HG03439 (cell line): ENCODE data around the gene KCNQ1.

Experiments
- ATAC-seq: cut with Tn5 transposase; IDR thresholded peaks from one replicate; pipeline ENCODE4 v1.9.1; 2021; ENCODE audit warnings: mild to moderate bottlenecking, moderate library complexity; ENCODE audit not compliant: unreplicated experiment

Gene KCNQ1

DNA sequence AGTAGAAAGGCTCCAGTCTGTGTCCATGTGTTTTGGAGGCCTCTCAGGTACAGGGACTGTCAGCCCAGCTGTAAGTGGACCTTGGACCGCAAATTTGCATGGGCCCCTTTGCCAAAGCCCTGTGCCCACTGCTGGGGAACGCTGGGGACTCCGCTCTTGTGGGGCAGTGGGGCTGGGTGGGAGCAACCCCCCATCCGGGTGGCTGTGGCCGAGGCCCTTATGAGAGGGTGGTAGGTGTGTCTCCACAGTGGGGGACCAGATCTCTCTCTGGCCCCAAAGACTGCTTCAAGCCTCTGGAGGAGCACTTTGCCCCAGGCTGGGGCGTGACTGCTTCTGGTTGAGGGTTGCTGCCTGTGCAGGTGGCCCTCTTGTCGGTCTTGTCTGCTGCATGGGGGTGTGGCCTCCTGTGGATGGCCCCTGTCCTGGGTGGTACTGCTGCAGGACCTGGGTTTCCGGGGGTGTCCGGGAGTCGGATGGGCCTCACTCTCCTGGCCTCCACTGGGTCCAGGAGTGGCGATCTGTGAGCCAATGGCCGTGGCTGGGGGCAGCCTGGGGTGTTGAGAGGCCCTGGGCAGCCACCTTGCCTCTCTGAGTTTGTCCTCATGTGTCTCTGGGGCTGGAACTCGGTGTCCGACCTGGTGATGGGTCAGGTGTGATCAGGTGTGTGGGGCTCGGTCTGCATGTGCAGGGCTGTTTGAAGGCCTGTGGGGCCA lies 15.9 kb downstream of the KCNQ1 start:
- ATAC-seq: no peak

DNA sequence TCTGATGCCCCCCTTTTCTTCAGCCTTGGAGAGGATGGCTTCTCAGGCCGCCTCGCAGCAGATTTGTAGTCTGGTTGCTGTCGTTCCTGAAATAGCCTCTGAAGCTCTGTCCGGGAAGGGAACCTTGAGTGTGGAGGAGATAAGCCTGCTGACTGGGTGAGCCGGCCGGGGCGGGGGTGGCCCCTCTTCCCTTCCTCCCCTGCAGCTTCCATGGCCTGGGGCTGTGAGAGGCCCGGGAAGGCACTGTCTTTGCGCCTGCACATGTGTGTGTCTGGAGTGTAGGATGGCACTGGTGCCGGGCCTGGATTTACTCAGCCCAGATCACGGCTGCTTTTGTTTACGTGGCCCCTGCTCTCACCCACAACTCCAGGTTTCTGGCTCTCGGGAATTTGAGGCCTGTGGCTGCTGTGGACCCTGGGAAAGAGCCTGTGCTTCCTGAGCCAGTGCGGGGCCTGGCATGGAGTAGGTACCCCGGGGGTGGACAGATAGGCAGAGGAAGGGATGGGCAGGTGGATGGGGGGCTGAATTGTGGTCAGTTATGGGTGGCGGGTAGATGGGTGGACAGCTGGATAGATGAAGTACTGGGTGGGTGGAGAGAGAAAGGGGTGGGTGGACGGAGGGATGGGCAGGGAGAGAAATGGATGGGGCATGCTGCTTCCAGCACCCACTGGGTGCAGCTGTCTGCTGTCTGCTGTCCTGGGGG lies 16.6 kb downstream of the KCNQ1 start:
- ATAC-seq: no peak

- ATAC-seq: no peak
Observed at GRCh38 chr11:2461956-2462542, 17.2 kb downstream of the KCNQ1 start.

DNA sequence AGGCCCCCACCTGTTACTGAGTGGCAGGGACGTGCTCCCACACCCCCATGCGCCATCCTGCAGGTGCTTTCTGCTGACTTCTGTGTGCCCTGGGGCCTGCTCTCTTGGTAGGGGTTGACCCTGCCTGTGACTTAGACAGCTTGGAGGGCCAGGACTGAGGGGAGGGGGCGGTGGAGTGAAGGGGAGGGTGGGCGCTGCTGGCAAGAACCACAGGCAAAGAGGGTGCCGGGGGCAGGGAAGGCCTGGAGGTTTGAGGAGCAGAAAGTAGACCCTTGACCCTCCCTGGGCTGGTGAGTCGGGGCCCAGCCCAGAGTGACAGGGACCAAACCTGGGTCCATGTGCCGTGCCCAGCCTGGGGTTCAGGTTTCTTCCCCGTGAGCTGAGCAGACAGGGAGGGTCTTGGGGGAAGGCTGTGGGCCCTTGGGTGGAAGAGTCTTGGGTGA lies 17.8 kb downstream of the KCNQ1 start:
- ATAC-seq: no peak

GRCh38 chr11:2462986-2463765 lies 18.4 kb downstream of the KCNQ1 start:
- no peak for ATAC-seq

GRCh38 chr11:2463766-2464277 lies 19.0 kb downstream of the KCNQ1 start:
- no peak for ATAC-seq

- ATAC-seq: no peak
Observed at GRCh38 chr11:2464451-2465165, 19.8 kb downstream of the KCNQ1 start.

- ATAC-seq: no peak
Observed at GRCh38 chr11:2465202-2466068, 20.6 kb downstream of the KCNQ1 start.

GRCh38 chr11:2466069-2466801 lies 21.4 kb downstream of the KCNQ1 start:
- ATAC-seq: no peak

DNA sequence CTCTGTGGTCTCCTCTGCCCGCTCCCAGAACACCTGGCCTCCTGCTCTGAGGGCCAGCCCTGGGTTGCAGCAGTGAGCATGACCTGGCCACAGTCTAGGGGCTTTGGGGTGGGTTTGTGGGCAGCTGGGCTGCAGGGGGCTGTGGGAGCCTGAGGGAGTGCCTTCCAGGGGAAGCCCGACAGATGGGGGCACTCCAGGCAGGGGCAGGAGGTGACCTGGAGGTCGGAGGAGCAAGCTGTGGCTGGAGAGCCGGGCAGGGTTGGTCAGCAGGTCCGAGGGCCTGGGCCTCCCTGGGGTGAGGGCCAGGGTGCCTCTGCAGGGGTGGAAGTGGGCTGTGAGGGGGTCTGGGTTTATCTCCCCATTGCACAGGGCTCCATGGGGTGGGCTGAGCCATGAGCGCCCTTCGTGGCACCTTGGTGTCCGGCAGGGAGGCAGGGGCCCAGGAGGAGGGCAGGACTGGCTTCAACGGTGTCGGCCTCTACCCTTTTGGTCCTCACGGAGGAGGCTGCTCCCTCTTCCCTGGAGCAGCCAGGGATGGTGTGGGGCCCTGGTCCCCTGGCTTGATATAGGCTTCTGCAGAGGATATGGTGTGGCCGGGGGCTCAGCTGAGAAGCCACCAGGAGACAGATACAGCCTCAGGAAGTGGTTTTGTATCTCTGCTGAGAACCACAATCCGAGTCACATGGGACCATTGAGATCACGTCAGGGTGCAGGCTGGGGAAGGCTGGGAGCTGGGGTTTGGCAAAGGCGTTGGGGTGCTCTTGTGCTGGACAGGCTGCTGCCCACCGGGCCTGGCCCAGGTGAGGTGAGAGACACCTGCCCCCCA lies 22.3 kb downstream of the KCNQ1 start:
- no peak for ATAC-seq

DNA sequence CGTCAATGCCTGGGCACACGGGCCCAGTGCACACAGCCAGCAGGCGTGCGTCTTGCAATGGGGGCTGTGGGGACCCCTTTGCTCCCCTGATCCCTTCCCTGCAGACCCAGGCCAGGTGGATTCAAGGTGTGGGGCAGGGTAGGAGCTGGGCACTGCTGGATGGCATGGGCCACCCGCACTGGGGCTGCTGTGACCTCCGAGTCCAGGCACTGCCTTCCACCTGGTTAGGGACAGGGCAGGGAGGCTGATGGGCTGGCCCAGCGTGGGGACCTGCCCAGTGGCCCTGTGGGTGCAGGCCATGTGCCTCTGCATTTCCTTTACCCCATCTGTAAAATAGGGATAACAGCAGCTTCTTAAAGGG lies 22.9 kb downstream of the KCNQ1 start:
- no peak for ATAC-seq

DNA sequence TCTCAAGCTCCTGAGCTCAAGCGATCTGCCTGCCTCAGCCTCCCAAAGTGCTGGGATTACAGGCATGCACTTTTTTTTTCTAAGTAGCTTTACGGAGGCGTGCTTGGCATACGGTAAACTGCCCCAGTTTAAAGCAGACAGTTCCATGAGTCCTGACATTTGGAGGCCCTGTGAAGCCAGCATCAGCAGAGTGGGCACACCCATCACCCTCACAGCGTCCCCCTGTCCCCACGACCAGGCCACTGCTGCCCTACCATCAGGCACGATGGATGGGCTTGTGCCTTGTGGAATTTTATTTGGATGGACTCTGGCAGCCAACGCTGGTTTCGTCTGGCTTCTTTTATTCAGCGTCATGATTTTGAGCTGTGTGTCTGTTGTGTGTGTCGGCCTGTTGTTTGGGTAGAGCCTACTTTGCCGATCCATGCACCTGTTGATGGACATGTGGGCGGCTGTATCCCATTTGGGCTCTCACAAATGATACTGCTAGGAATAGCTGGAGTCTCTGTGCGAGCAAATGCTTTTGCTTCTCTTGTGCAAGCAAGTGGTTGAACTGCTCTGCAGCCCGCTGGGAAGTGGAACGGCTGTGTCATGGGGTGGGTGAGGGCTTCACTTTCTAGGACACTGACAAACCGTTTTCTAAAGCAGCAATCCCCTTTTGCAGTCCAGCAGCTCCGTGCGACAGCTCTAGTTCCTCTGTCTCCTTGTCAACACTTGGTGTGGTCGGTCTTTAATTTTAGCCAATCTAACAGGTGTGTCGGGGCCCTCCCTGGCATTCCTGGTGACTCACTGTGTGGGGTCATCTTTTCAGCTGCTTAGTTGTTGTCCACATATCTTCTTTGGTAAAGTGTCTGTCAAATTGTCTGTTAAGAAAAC lies 23.8 kb downstream of the KCNQ1 start:
- no peak for ATAC-seq

DNA sequence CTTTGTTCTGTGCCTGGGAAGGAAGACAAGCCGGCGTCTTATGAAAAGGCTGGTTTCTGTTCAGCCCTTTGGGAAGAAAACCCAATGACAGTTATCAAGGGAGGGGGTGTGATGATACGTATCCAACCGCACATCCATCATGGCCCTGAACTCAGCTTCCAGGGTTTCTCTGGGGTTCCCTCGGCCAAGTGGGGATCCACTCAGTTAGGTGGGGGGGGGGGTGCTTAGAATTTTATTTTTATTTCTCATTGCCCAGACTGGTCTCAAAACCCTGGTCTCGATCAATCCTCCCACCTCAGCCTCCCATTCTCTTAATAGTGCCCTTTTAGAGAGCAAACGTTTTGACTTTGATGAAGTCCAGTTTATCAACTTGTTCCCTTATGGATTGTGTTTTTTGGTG lies 25.7 kb downstream of the KCNQ1 start:
- no peak for ATAC-seq

- no peak for ATAC-seq
Observed at GRCh38 chr11:2471048-2471803, 26.4 kb downstream of the KCNQ1 start.

DNA sequence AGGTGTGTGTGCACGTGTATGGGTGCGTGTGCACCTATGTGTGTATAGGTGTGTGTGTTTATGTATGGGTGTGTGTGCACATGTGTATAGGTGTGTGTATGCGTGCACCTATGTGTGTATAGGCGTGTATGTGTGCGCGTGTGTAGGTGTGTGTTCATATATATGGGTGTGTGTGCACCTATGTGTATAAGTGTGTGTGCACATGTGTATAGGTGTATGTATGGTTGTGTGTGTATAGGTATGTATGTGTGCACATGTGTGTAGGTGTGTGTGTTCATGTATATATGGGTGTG lies 26.9 kb downstream of the KCNQ1 start:
- no peak for ATAC-seq

DNA sequence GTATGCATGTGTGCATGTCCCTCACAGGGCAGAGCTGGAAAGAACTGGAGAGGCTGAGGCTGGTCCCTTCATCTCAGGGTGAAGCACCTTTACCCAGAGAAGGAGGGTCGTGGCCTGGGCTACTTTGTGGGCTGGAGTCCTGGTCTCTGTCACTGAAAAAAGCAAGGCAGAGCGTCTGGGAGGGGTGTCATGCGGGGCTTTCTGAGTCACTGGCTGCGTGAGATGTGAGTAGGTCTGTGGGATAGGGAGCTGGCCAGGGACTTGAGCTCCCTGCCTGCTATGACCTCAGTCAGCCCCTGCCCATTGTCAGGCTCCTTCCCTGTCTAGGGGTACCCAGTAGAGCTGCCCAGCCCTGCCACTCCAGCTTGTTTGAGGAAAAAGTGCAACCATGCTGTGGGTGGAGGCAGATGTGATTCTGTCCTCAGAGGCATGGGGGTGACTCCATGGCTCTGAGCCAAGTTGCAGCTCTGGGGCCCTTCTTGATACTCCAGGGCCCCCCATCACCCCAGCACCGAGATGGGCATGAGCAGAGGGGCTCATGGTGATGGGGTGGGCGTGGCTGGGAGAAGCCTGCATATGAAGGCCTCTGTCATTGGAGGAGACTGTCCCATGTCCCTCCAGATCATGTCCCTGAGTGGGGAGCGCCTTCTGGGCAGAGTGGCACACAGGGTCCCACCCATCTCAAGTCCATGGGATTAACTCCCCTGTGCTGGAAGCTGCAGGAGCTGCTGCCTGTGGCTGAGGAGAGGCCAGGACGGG lies 27.8 kb downstream of the KCNQ1 start:
- ATAC-seq: no peak
